GM12892 (cell line): Measurements from ENCODE around the gene POLN.

Source experiments
- POLR2A ChIP-seq: IDR thresholded peaks from 2 replicates; pipeline ENCODE4 v1.6.1; 2011; ENCODE audit warnings: low read depth, low read length, control low read depth
- POLR2AphosphoS5 ChIP-seq: IDR thresholded peaks from 2 replicates; pipeline ENCODE4 v1.6.1; 2011; ENCODE audit warnings: low read depth, low read length, control low read depth
- TAF1 ChIP-seq: IDR thresholded peaks from 2 replicates; pipeline ENCODE4 v1.6.1; 2011; ENCODE audit warnings: low read depth, mild to moderate bottlenecking, control low read depth, low read length, borderline replicate concordance

GRCh38 chr4:2217726-2218125, 24.2 kb downstream of the POLN start:
- TF ChIP-seq TAF1 (no peak), POLR2A (no peak), POLR2AphosphoS5 (no peak)
